Medulla oblongata (tissue), 1 donor: ENCODE results near the gene TLE3.

Source experiments
- DNase-seq: peaks from one replicate; pipeline ENCODE4 v3.0.0-alpha.2; 2015; ENCODE audit errors: extremely low spot score

The TLE3 gene

GRCh38 chr15:70031261-70031660, 66.5 kb downstream of the TLE3 start:
- no peak for DNase-seq

- DNase-seq: no peak
Observed at GRCh38 chr15:70030851-70031250, 66.9 kb downstream of the TLE3 start.

GRCh38 chr15:70029297-70029701, 68.4 kb downstream of the TLE3 start:
- no peak for DNase-seq

- DNase-seq: no peak
Observed at GRCh38 chr15:70027518-70027917, 70.2 kb downstream of the TLE3 start.

GRCh38 chr15:70026991-70027390, 70.7 kb downstream of the TLE3 start:
- DNase-seq: no peak

- peak; percentile 55 for DNase-seq
Observed at GRCh38 chr15:70025413-70026296, 72.1 kb downstream of the TLE3 start.

GRCh38 chr15:70024521-70024920, 73.2 kb downstream of the TLE3 start:
- DNase-seq: no peak

- peak; percentile 51 for DNase-seq
Observed at GRCh38 chr15:70023769-70024491, 73.8 kb downstream of the TLE3 start.

- no peak for DNase-seq
Observed at GRCh38 chr15:70023064-70023768, 74.5 kb downstream of the TLE3 start.

- no peak for DNase-seq
Observed at GRCh38 chr15:70020229-70020628, 77.5 kb downstream of the TLE3 start.

GRCh38 chr15:70018646-70019600, 78.8 kb downstream of the TLE3 start:
- DNase-seq: no peak

- DNase-seq: no peak
Observed at GRCh38 chr15:70017801-70018200, 79.9 kb downstream of the TLE3 start.

- no peak for DNase-seq
Observed at GRCh38 chr15:70017025-70017424, 80.7 kb downstream of the TLE3 start.

GRCh38 chr15:70016511-70016994, 81.2 kb downstream of the TLE3 start:
- no peak for DNase-seq

GRCh38 chr15:70014860-70015490, 82.7 kb downstream of the TLE3 start:
- DNase-seq: no peak

GRCh38 chr15:70014331-70014730, 83.4 kb downstream of the TLE3 start:
- DNase-seq: no peak

- no peak for DNase-seq
Observed at GRCh38 chr15:70013656-70014313, 83.9 kb downstream of the TLE3 start.

GRCh38 chr15:70012895-70013294, 84.8 kb downstream of the TLE3 start:
- DNase-seq: no peak

GRCh38 chr15:70008697-70009290, 88.9 kb downstream of the TLE3 start:
- no peak for DNase-seq
